Keratinocyte (primary cell): ENCODE measurements around the gene FRZB. TPM values are rescaled to one million over a fixed set of nuclear protein-coding genes. Genes with fewer than 3 reads are reported as not detected.

Source experiments
- DNase-seq: peaks from one replicate; pipeline ENCODE4 v3.0.0-alpha.2; 2011; ENCODE audit warnings: low read depth, missing footprints, low spot score
- FAIRE-seq: peaks from 2 replicates; lab custom pipeline; 2011; peaks lifted over from hg19 to GRCh38; lab: Jason Lieb, UNC
- H2AFZ ChIP-seq: 2 replicates; pipeline ENCODE4 v1.6.0; 2012; ENCODE audit warnings: low read length, control low read depth, inconsistent platforms; ENCODE audit not compliant: control insufficient read depth
- H3K27ac ChIP-seq: 2 replicates; pipeline ENCODE4 v1.5.1; 2011; ENCODE audit warnings: low read length; ENCODE audit not compliant: control insufficient read depth, insufficient read depth
- H3K27me3 ChIP-seq: 3 replicates; pipeline ENCODE4 v1.6.0; 2011; ENCODE audit warnings: low read length; ENCODE audit not compliant: control insufficient read depth, insufficient read depth; ENCODE audit errors: extremely low read depth
- H3K36me3 ChIP-seq, 2 experiments: 2 replicates in 1 of 2; 3 replicates in 1 of 2; pipeline ENCODE4 v1.5.1; 2011; ENCODE audit warnings: low read length in 2 of 2, mild to moderate bottlenecking in 1 of 2; ENCODE audit not compliant: control insufficient read depth in 2 of 2, insufficient read depth in 2 of 2; ENCODE audit errors: extremely low read depth in 1 of 2
- H3K4me1 ChIP-seq: 3 replicates; pipeline ENCODE4 v1.5.1; 2011; ENCODE audit warnings: low read length; ENCODE audit not compliant: control insufficient read depth, insufficient read depth; ENCODE audit errors: extremely low read depth
- H3K4me2 ChIP-seq: 3 replicates; pipeline ENCODE4 v1.6.0; 2011; ENCODE audit warnings: low read depth, low read length; ENCODE audit not compliant: control insufficient read depth, insufficient read depth; ENCODE audit errors: extremely low read depth
- H3K4me3 ChIP-seq, 3 experiments: fragments of 200-600 bp in 1 of 3; sonication (generic) in 1 of 3; 2 replicates in 2 of 3; 3 replicates in 1 of 3; pipeline ENCODE4 v1.5.1; 2011 to 2016; ENCODE audit warnings: low read length in 3 of 3, mild to moderate bottlenecking in 3 of 3, control low read depth in 2 of 3, inconsistent platforms in 1 of 3, low read depth in 1 of 3, mixed read lengths in 1 of 3, mixed run types in 1 of 3, moderate library complexity in 1 of 3; ENCODE audit not compliant: control insufficient read depth in 2 of 3, insufficient read depth in 2 of 3; ENCODE audit errors: extremely low read depth in 1 of 3
- H3K79me2 ChIP-seq: 2 replicates; pipeline ENCODE4 v1.6.0; 2012; ENCODE audit warnings: low read length; ENCODE audit not compliant: control insufficient read depth, insufficient read depth
- H3K9ac ChIP-seq: 3 replicates; pipeline ENCODE4 v1.6.0; 2011; ENCODE audit warnings: low read length; ENCODE audit not compliant: control insufficient read depth, insufficient read depth; ENCODE audit errors: extremely low read depth
- H3K9me1 ChIP-seq: 3 replicates; pipeline ENCODE4 v1.6.0; 2011; ENCODE audit warnings: low read length; ENCODE audit not compliant: control insufficient read depth, insufficient read depth; ENCODE audit errors: extremely low read depth
- H3K9me3 ChIP-seq: 2 replicates; pipeline ENCODE4 v1.5.1; 2012; ENCODE audit warnings: low read depth, low read length; ENCODE audit not compliant: control insufficient read depth
- H4K20me1 ChIP-seq: 3 replicates; pipeline ENCODE4 v1.6.0; 2011; ENCODE audit warnings: low read length; ENCODE audit not compliant: control insufficient read depth, insufficient read depth; ENCODE audit errors: extremely low read depth
- EZH2 ChIP-seq: IDR thresholded peaks from one replicate; pipeline ENCODE4 v1.6.1; 2012; ENCODE audit warnings: inconsistent platforms, mild to moderate bottlenecking, low read length, moderate library complexity
- dilution Hi-C: fragments of 300-500 bp; cut with MboI; formaldehyde crosslinking; loops from one replicate; pipeline ENCODE4 v1.7.0; 2020; ENCODE audit warnings: low sequenced_read_pairs; ENCODE audit not compliant: extremely low pct_ligation_motif_present
- polyA plus RNA-seq, 5 experiments: library from polyadenylated mRNA; depleted of rRNA in 3 of 5; stranded (reverse) in 3 of 5; stranded (forward) in 1 of 5; unstranded in 1 of 5; fragments of >200 nt; gene quantifications; 1 replicate in 1 of 5; 2 replicates in 3 of 5; 3 replicates in 1 of 5; pipeline versions ENCODE4 v1.2.1 to v1.2.3, GENCODE V29; 2011 to 2012; ENCODE audit warnings: missing spikeins in 2 of 5, low read depth in 1 of 5, low replicate concordance in 1 of 5
- TF ChIP-seq, protein P1 (sequence below), 3 experiments: IDR thresholded peaks in 1 of 3; conservative IDR thresholded peaks in 1 of 3; optimal IDR thresholded peaks in 1 of 3; 2 replicates in 2 of 3; 3 replicates in 1 of 3; pipeline versions ENCODE3 to v1.5.1; 2011; ENCODE audit warnings: low read length in 3 of 3, mild to moderate bottlenecking in 3 of 3, moderate library complexity in 2 of 3, control low read depth in 1 of 3, inconsistent platforms in 1 of 3; ENCODE audit not compliant: insufficient read depth in 2 of 3; ENCODE audit errors: extremely low read depth in 1 of 3

The FRZB gene
- polyA plus RNA-seq, 1 donor (not counting 4 experiments of a cell fraction or from before 2014, with no cell fraction given) = 0.05 TPM

DNA sequence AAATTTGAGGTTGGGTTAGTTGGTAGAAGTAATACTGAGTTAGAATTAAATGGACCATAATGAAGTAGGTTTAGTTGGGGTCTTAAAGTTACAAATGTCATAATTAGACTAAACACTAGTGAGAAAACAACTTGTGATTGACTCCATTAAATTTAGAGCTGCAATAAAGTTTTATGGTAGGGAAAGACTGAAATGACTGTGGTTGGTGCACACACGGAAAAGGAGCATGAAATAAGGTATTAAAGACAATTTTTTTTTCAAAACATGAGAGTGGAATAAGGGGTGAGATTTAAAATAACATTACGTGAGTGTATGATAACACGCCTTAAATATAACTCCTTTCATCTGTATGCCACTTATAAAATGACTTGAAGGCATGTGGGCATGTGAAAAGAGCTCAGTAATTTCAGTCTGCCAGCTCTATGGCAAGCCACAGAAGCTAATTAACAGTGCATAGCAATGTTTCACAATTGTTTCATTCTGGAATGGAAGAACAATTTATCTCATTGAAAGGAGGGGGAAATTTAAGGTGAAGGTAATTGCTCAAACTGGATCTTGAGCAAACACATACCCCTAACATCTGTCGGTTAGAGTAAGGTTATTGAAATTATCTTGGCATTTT, 1.4 kb downstream of the FRZB start:
- no peaks in the 10 kb centered on the region for H3K9me3 ChIP-seq
- H3K27ac ChIP-seq = no peak overlapping the region
- H3K4me1 ChIP-seq = peaks cover 10% of the 10 kb centered on the region
- H3K79me2 ChIP-seq = no peaks in the 10 kb centered on the region
- H3K9ac ChIP-seq = no peak overlapping the region
- no peaks in the 10 kb centered on the region for H3K9me1 ChIP-seq
- H3K4me3 ChIP-seq = no peak overlapping the region
- no peak for DNase-seq
- FAIRE-seq = no peak
- H3K4me2 ChIP-seq = no peak overlapping the region
- dilution Hi-C loops = no loop called here
- no peak overlapping the region for H2AFZ ChIP-seq
- no peaks in the 10 kb centered on the region for H4K20me1 ChIP-seq
- TF ChIP-seq EZH2 = no peak
- TF ChIP-seq, protein P1, sequence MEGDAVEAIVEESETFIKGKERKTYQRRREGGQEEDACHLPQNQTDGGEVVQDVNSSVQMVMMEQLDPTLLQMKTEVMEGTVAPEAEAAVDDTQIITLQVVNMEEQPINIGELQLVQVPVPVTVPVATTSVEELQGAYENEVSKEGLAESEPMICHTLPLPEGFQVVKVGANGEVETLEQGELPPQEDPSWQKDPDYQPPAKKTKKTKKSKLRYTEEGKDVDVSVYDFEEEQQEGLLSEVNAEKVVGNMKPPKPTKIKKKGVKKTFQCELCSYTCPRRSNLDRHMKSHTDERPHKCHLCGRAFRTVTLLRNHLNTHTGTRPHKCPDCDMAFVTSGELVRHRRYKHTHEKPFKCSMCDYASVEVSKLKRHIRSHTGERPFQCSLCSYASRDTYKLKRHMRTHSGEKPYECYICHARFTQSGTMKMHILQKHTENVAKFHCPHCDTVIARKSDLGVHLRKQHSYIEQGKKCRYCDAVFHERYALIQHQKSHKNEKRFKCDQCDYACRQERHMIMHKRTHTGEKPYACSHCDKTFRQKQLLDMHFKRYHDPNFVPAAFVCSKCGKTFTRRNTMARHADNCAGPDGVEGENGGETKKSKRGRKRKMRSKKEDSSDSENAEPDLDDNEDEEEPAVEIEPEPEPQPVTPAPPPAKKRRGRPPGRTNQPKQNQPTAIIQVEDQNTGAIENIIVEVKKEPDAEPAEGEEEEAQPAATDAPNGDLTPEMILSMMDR (optimal IDR thresholded peaks at IDR 0.05 in 1 of 3, IDR thresholded peaks at IDR 0.05 in 1 of 3, conservative IDR thresholded peaks at IDR 0.05 in 1 of 3; ENCODE audit: extremely low read depth in 1 of 3, insufficient read depth in 2 of 3, low read length in 3 of 3) = no peak
- peaks cover 29% of the 10 kb centered on the region for H3K27me3 ChIP-seq
- H3K36me3 ChIP-seq = no peaks in the 10 kb centered on the region

- no peak overlapping the region for H3K4me2 ChIP-seq
- H3K4me1 ChIP-seq = peaks cover 10% of the 10 kb centered on the region
- no peak overlapping the region for H2AFZ ChIP-seq
- H3K27ac ChIP-seq = no peak overlapping the region
- FAIRE-seq (no peak), DNase-seq (no peak)
- H4K20me1 ChIP-seq = no peaks in the 10 kb centered on the region
- no peaks in the 10 kb centered on the region for H3K9me3 ChIP-seq
- no peaks in the 10 kb centered on the region for H3K9me1 ChIP-seq
- H3K79me2 ChIP-seq = no peaks in the 10 kb centered on the region
- TF ChIP-seq, protein P1 (optimal IDR thresholded peaks at IDR 0.05 in 1 of 3, IDR thresholded peaks at IDR 0.05 in 1 of 3, conservative IDR thresholded peaks at IDR 0.05 in 1 of 3; ENCODE audit: extremely low read depth in 1 of 3, insufficient read depth in 2 of 3, low read length in 3 of 3) = no peak
- dilution Hi-C loops = no loop called here
- H3K36me3 ChIP-seq = no peaks in the 10 kb centered on the region
- peaks cover 29% of the 10 kb centered on the region for H3K27me3 ChIP-seq
- no peak overlapping the region for H3K9ac ChIP-seq
- no peak overlapping the region for H3K4me3 ChIP-seq
These were observed 2.8 kb downstream of the FRZB start for GRCh38 chr2:182863642-182864041.
